GM12872 (cell line): ENCODE data around the gene SLC38A6.

ENCODE experiments used
- CTCF ChIP-seq: IDR thresholded peaks from 3 replicates; pipeline ENCODE4 v1.5.1; 2011; ENCODE audit warnings: low read depth, mild to moderate bottlenecking, low read length, moderate library complexity; ENCODE audit not compliant: insufficient read depth

SLC38A6 gene

DNA sequence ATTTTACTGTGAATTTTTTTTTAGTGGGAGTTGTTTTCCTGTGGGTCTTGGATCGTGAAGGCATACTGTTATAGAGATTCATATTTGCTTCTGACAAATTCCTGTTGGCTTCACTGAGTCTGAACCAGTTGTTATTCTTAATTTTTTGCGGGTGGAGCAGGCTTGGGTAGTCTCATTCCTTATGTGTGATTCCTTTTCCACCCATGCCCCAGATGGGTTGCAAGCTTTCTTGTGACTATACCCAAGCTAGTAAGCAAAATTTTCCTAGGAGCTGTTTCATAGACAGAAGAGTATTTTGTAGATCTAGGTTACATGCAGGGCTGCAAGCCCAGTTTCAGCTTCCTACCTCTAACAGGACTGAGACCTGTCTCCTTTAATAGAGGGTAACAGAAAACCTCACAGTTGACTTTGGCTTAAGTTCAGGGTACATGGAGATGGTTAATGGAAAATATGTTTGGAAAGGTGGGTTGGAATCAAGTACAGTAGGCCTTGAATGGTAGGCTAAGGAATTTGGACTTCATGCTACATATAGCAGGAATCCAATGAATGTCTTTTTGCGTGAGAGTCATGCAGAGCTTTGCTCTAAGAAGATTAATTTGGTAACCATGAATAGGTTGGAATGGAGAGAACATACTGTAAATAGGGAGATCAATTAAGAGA lies 29.1 kb upstream of the SLC38A6 start:
- no peak for TF ChIP-seq CTCF

DNA sequence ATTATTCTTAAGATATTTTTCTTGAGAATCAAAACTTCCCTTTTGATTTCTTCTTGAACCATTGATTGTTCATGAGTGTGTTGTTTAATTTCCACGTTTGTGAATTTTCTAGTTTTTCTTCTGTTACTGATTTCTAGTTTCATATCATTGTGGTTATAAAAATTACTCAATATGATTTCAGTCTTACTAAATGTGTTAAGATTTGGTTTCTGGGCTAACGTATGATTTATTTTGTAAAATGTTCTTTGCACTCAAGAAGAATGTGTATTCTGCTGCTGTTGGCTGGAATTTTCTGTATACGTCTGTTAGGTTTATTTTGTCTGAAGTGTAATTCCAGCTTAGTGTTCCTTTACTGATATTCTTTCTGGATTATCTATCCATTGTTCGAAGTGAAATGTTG lies 24.8 kb upstream of the SLC38A6 start:
- no peak for TF ChIP-seq CTCF

- TF ChIP-seq CTCF: no peak
Measured at GRCh38 chr14:60956632-60957031, 24.4 kb upstream of the SLC38A6 start.

DNA sequence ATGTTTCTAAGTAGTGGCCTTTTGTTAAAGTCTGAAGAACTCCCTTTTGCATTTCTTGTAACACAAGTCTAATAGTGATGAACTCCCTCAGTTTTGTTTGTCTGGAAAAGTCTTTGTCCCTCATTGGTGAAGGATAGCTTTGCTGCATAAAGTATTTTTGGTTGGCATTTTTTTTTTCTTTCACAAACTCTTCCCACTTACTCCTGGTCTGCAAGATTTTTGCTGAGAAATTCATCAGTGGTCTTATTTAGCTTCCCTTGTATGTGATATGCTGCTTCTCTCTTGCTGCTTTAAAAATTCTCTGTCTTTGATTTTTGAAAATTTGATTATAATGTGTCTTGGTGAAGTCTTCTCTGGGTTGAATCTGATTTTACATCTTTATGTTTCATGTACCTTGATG lies 22.9 kb upstream of the SLC38A6 start:
- TF ChIP-seq CTCF: no peak

DNA sequence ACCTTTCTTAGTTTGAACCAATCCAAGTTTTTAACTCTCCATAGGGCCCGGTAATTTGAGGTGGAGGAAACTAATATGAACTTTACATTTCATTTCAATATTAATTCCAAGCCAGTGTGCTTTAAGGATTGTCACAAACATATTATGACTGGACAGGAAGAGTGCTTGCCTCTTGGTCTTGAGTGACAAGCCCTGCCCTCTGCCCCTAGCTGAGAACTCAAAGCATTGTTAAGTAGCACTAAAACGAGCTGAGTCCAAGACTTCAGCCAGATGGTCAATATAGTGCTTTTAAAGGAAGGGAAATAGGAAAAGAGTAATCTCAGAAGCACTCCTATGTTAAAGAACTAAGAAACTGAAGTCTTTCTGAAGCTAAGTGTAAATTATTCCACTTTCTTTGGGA lies 17.3 kb upstream of the SLC38A6 start:
- no peak for TF ChIP-seq CTCF

DNA sequence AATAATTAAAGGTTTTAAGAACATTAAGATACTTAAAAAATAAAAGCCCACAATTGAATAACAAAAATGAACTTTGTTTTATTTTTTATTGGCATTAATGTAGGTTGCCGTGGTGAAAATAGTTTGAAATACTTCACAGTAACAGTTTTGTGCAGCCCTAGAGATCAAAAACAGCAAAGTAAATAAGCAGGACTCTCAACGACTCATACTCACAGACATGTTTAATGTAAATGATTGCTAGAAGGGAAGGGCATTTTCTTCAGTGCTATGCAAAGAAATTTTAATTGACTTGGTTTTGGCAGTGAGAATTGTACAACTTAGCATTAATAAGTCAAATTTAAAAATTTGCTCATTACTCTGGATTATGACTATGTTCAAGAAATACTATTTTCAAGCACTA lies 16.1 kb upstream of the SLC38A6 start:
- no peak for TF ChIP-seq CTCF

- TF ChIP-seq CTCF: no peak
Measured at GRCh38 chr14:60965402-60965801, 15.6 kb upstream of the SLC38A6 start.
